Panc1 (cell line): ENCODE results near the gene PLB1.

Source experiments
- CTCF ChIP-seq: fragments of 450-650 bp; IDR thresholded peaks from 2 replicates; pipeline ENCODE4 v1.5.1; 2017; ENCODE audit warnings: mild to moderate bottlenecking
- POLR2AphosphoS5 ChIP-seq: IDR thresholded peaks from 2 replicates; pipeline ENCODE4 v1.6.1; 2012; ENCODE audit warnings: mild to moderate bottlenecking, low read depth, low read length, moderate library complexity
- REST ChIP-seq, 2 experiments: IDR thresholded peaks; 2 replicates each; pipeline ENCODE4 v1.6.1; 2011 to 2012; ENCODE audit warnings: low read depth in 2 of 2, control low read depth in 1 of 2, low read length in 1 of 2, mild to moderate bottlenecking in 1 of 2, moderate library complexity in 1 of 2; ENCODE audit not compliant: insufficient read depth in 1 of 2
- SIN3A ChIP-seq: IDR thresholded peaks from 2 replicates; pipeline ENCODE4 v1.6.1; 2012; ENCODE audit warnings: low read depth, mild to moderate bottlenecking, low read length, moderate library complexity, borderline replicate concordance; ENCODE audit not compliant: insufficient read depth
- TCF7L2 ChIP-seq: IDR thresholded peaks from 2 replicates; pipeline ENCODE4 v1.6.1; 2011; ENCODE audit warnings: mild to moderate bottlenecking, low read depth, low read length, inconsistent platforms

- TF ChIP-seq POLR2AphosphoS5 (no peak), CTCF (no peak), SIN3A (no peak), TCF7L2 (no peak), REST (IDR thresholded peaks at IDR 0.05; ENCODE audit: insufficient read depth in 1 of 2, low read depth in 2 of 2, low read length in 1 of 2) (no peak)
Observed at GRCh38 chr2:28666496-28667184, 170.8 kb downstream of the PLB1 start.
